Amniotic epithelial cell (primary cell): ENCODE measurements around the gene PLEKHM3.

ENCODE experiments used
- DNase-seq: peaks from one replicate; pipeline ENCODE4 v3.0.0-alpha.2; 2010; ENCODE audit warnings: low read depth

The PLEKHM3 gene

DNA sequence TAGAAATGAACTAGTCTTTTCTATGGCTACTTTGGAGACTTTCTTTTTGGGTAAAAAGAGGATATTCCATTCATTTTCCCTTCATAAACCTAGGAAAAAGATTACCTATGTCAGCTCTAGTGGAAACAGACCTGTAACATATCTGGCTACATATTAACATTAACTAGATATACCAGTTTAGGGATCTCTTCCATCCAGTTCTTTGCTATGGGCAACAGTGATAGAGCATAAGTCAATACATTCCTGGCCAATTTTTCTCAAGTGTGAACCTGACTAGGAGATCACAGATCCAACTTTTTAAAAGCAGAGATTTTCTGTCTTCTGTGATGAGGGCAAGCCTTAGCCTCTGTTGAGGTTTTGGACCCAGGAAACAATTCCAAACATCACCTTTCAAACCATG is 34.5 kb downstream of the PLEKHM3 start:
- no peak for DNase-seq

DNA sequence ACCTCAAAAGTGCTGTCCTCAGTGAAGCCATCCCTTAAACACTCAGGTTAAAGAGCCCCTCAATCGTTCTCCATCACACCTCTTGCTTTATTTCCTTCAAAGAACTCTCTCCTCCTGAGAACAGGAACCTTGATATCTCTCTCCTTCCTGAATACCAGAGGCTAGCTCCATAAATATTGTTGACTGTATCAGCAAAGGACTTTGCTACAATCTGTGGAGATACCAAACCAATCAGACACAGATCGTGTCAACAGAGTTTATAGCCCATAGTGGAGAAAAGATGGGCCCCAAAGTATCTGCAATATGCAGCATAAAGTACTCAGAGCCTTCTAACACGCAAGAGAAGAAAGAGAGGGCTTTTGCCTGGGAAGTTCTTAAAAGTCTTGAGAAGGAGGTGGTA is 36.4 kb downstream of the PLEKHM3 start:
- no peak for DNase-seq

DNA sequence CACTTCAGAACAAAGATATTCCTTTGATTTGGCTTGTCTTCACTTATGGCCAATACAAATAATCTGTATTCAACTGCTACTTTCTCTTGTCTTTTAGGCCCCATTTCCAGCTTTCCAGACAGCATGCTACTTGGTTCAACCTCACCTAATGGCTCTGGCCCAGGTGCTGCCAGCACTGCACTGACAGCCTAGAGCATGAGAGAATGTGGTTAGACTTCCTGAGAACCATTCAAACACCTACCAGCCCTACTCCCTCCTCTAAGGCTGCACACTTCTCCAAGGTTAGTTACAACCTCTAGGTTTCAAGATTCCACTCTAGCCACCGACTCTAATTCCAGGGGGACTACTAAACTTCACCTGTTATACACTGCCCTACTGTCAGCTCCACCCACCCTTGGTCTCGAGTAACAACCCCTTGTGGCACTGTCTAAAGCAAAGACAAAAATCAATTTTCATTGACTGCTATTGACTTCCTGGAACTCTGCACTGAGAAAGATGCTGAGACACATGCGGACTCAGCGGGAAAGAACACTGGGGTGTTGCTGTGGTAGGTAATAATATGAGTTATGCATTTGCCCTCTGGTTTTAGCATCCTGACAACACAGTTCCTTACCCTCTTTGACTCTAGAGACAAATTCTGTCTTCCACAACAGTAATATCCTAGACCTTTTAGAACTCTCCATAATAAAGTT is 38.2 kb downstream of the PLEKHM3 start:
- DNase-seq = no peak

DNA sequence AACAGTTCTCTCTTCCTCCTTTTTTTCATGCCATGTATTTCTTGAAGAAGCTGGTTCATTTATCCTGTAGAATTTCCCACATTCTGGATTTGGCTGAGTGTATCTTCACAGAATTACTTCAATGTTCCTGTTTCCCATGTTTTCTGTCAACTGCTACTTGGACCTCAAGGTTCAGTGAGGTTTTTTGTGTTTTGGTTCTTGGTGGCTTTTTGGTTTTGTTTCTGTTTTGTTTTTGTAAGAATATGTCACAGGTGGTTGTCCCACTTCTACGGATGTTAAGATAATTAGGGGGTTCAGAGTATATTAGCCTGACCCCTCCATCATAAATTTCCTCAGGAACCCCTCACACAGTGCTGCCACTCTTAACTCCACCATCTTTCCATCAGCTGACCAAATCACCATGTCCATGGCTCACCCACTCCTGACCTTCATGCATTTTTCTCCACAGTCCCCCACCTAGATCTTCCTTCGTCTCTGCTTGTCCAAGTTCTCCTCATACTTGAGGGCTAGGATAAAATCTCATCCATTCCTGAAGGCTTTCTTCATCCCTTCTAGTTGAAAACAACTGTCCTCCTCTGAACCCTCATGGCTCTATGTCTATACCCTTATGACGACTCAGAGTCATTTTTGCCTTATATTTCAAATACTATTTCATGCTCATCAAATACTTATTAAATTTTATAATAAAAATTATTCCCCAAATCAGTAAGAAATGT is 40.4 kb downstream of the PLEKHM3 start:
- DNase-seq = no peak

DNA sequence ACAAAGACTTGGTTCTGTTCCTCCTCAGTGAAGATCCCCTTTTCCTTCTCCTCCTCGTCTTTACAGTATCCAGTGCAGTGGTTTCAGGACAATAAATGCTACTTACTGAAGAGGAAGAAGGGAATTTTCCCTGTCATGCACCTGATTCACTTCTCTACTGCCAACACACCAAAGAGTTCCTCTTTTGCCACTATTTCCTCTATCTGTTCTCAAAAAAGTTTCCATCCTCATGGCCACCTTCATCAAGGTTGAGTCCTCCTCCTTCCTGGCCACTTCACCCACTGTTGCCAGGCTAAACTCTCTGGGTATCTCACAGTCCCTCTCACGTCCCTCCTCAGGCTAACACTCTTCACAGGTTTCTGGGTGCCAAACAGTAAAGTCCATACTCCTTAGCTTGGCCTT is 41.7 kb downstream of the PLEKHM3 start:
- no peak for DNase-seq

DNA sequence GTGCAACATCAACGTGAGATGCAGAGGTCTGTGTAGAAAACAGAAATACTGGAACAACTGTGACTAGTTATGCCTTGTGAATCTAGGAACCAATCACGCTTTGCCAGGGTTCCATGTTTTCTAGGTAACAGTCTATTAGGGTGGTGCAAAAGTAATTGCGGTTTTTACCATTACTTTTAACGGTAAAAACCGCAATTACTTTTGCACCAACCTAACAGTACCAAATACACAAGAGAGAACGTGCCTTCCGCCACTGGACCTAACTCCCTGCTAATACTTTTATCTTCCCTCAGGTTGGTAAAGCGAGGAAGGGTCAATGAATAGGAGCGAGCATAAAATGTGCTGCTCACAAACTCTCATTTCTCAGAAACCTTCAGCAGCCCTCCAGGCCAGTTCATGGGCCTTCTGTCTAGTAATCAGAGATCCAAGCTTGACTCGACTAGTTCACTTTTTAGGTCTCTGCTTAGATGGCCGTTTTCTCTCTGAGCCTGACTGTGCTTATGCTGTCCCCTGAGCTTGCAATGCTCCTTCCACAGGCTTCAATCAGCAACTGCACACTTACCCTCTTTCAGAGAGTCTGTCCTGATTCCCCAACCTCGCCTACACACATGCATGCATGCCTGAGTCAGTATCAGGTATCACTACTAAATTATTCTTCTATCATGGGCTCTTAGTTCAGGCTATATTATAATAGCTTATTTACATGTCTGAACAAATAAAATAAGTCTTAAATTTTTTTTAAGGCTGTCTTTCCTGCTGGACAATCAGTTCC is 47.0 kb downstream of the PLEKHM3 start:
- no peak for DNase-seq

DNA sequence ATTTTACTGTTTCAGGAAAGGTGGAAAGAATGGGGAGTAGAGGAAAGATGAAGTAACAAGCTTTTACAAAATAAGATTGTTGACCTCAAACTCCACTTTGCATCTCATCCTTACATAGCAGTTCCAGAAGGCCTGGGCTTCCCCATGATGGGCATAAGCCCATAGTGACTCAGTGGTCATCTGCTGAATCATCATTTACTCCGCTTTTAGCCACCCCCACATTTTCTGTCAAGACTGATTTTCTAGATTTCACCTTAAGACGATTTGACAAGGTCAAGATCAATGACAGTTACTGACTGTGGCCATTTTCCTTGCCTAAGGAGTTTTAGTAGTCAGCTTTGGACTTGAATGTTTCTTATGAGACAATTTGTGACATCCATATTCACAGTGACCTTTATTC is 49.4 kb downstream of the PLEKHM3 start:
- DNase-seq = peak; percentile 6

DNA sequence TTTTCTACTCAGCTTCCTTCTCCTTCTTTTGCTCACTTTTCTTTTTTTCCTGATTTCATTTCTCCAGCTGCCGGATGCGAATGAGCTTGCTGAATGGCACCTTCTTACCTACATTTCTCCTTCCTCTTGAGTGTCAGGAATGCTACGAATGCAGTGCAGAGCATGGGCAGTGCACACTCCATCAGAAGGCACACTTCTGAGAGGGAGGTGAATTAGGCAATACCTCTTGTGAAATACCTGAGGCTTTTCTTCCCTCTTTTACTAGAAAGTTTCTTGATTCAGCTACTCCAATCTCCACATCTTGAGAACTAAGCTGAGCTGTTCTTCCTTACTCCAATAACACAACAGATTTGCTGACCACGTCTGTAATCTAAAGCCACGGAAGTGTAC is 51.1 kb downstream of the PLEKHM3 start:
- peak; percentile 79 for DNase-seq

DNA sequence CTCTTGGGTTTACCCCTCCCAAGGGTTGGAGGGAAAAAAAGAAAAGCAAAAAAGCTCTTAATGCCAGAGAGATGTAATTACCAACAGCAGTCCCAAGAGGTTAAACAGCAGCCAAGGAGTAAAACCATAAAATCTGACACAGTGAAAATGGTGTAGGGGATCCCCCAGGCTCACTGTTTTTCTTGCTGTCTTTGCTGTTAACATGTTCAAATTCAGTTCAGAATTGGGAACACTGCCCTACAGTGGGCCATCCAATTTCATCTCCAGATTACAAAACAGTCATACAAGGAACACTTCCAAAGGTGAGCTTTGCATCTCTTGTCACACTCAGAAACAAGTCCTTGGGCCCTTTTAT is 54.5 kb downstream of the PLEKHM3 start:
- DNase-seq = no peak

DNA sequence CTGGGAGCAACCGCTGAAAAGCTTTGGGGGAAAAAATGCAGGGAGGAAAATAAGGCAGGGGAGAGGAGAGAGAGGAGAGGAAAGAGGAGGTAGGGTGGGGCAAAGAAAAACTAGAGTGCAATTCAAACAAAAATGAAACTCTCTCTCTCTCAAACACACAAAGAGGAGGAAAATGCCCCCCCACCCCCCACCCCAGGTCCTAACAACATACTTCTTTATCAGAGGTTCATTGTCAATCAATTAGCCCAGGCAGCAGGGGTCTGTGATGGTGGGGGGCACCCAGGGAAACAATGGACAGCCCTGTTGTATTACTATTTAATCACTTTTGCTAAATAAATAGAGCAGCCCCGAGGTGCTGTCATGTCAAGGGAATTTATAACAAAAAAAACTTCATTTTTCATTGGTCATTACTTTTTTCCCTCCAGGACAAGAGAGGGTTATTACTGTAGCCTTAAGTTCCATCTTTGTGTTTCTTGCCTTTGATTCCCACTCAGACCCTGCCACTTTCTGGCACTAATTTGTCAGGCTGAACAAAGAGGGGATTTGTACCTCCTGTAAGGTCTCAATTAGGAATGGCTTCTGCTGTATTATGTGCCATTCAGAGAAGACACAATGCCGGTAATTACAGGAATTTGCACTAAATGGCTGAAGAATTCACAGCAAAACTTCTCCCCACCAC is 55.0 kb downstream of the PLEKHM3 start:
- DNase-seq = no peak

DNA sequence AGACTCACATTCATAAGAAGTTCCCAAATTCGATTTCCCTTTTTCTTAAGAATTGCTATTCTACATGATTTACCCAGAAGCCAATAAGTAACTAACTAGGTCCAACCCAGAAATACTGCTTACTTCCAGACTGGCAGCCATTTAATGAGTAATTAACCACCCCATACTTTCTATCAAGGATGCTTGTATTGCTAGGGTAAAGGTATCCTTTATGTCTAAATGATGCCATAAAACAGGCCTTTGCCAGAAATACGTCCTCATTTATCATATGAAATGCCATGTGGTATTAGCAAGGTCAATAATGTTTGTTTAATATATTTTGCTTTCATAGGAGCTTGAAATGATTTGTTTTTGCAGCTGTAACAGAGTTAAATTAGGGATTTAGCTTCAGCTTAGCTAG is 56.1 kb downstream of the PLEKHM3 start:
- no peak for DNase-seq

DNA sequence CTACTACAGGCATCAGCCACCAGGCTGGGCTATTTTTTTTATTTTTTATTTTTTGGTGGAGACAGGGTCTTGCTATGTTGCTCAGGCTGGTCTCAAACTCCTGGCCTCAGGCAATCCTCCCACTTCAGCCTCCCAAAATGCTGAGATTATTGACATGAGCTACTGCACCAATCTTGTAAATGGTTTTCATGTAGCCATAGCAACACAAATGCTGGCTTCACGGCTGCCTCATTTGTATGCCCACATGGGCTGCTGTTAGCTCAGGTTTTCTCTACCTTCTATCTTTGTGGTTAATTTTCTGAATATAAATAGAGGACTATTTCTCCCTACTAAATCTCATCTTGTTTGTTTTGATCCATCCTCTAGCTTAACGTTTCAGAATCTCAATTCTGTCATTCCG is 58.2 kb downstream of the PLEKHM3 start:
- no peak for DNase-seq

DNA sequence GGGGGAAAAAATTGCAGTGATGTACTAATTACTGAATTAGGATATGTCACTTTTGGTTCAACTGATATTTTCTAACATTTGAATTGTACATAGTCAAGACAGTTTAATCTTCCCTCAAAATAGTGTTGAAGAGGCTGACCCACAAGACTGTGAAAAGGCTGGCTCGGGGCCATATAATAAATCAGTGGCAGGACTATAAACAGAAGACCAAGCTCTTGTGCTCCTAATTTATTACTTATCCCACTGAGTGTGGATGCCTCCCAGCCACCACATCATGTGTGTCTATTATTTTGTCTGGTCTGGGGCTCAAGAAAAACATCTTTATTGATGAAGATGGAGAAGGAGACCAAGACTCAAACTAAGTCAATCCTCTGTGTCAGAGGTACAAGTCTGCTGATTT is 64.4 kb downstream of the PLEKHM3 start:
- peak; percentile 3 for DNase-seq

DNA sequence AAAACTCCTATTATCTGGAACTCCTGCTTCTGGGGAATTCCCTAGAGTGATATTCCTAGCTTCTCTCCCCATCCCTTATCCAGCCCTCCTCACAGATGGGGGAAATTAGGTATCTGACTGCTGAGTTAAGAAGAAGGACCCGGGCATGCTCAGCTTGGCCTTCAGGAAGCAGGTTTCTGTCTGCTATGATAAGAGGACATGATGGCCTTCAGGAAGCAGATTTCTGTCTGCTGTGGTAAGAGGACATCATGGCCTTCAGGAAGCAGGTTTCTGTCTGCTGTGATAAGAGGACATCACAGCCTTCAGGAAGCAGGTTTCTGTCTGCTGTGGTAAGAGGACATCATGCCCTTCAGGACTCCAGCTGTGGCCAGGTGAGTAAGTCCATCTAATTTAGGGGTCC is 65.2 kb downstream of the PLEKHM3 start:
- no peak for DNase-seq

DNA sequence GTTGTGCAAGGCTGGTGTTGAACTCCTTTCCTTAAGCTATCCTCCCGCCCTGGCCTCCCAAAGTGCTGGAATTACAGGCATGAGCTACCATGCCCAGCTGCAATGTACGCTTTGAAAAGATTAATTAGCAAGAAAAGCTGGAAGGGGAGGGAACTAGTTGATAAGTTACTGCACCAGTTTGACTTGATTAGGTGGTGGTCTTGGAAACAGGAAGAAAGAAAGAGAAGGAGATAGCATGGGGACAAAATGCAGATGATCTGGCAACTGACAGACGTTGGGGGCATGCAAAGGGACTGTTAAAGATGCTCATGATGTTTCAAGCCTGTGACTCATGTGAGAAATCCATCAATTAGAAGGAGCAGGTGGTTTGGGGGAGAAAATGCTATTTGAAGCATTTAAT is 68.6 kb downstream of the PLEKHM3 start:
- DNase-seq = no peak

DNA sequence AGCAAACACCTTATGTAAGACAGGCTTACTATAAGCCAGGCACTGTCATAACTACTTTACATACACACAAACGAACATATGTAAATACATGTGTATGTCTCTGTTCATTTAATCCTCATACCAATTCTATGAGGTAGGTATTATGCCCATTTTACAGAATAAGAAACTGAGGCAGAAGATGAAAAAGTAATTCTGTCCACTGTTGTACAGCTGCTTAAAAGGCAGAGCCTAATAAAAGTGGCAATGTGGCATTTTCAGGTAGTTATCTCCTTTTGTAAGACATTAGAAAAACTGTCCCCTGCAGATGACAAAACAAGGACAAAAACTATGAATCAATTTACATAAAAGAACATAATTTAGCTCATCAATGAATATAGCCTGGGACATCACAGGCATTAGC is 69.9 kb downstream of the PLEKHM3 start:
- no peak for DNase-seq

DNA sequence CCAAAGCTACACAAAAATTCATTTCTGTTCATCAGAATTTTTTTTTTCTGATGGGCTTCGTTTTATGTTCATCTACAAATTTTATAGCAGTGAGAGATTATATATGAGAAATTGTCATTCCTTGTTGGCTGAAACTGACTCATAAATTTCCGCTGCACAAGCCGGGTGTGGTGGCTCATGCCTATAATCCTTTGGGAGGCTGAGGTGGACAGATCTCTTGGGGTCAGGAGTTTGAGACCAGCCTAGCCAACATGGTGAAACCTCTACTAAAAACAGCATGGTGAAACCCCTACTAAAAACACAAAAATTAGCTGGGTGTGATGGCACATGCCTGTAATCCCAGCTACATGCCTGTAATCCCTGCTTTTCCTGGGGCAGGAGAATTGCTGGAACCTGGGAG is 72.0 kb downstream of the PLEKHM3 start:
- DNase-seq = no peak

DNA sequence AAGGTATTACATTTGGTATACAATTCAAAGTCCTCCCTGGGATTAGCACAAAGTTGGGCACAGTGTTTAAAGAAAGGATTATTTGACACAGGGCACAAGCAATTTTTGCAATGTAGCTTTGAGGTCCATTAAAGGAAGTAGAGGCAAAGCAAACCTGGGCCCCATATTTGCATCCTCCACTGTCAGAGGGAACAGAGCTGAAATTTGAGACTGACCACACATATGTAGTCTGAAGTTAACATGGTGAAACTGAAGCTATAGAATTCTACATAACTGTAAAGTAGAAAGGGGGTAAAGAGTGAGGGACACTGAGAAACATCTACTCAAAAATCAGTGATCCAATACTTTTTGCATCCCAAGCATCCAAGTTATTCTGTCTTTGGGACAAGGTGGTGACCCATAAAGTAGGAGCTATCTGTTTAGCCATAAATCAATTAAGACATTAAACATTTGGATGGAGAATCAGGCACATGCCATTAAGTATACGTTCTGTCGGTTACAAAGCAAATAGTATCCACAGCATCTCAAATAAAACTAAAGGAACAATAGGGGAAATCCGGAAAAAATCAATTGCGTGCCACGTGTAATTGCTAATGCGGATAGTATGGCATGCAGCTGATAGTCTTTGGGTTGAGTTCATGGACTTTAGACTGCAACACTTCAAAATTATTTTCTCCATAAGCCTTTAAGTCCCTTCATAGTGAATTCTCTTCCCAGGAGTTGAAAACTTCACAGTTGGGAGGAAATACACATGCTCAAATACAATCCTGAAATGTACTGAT is 72.6 kb downstream of the PLEKHM3 start:
- DNase-seq = no peak

DNA sequence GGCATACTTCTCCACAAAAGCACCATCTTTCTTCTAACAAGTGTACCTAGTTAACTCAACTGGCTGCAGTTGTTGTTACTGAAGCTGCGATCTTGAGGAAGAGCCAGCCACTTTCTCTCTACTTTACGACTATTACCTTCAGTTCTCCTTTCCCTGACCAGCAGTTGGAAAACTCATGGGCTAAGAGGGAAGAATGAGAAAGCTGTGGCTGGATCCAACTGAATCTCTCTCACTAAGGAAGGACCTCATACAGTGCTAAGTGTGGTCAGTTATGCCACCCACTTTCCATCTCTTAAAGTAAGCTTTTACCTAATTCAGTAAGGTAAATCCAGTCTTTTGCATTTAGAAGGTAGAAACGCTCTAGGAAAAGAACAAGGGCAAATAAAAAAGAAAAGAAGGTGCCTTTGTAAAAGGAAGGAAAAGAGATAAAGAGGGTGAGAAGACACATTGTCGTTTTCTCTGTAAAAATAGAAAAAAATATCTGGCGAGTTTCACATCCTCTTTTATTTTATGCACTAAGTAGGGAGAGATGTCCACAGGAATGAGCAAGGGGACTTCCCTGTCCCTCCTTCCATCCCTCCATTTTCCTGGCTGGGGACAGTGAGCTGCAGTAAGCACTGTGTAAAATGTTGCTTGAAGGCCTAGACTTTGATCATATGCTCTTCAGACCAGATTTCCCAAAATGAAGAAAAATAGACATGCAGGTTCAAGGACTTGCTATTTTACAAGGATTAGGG is 73.4 kb downstream of the PLEKHM3 start:
- no peak for DNase-seq

DNA sequence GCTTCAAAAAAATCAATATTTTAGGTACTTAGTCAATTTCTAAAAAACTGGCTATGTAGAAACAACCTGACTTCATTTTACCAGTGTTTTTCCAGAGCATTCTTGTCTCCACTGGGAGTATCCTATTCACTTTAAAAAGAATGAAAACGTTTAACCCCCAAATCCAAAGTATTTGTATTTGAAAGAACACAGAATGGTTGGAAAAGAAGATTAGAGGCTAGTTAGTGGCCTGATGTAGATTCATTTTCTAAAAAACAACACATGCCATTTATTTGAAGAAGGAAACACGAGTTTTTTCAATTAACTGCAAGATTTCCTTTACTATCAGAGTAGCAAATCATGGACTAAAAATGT is 74.6 kb downstream of the PLEKHM3 start:
- no peak for DNase-seq

DNA sequence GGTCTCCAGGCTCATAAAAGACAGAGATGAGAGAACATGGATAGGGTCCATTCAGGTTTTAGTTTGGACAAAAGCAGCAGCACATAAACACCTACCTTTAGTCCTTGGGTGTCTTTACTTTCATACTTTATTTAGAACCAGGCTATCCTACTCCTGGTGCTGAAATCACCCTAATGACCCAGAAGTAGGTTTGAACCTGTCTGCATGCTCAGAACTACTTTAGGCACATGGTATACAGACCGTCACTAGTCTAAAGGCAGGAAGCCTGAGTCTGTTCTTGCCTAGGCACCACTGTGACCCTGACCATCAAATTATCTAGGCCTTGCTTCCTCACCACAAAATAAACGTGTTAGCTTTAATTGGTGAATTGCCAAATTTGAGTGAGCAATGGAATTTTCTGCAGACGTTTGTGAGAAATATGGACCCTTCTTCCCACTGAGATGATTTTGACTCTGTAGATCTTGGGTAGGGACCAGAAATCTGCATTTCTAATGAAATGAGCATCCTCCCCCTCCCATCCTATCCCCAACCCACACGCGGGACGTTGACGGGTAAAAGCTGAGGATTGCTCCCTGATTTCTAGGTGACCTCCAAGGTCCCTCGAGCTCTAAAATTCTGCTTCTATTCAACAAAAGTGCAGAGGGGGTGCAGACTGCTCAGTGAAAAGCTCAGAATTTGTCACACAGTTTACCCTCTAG is 75.1 kb downstream of the PLEKHM3 start:
- DNase-seq = peak; percentile 4
